ENCODE data around the gene MAPK14.
"Not testable (repeated sequence)": the region's sequence is repeated elsewhere in the genome, so short reads cannot be mapped to it uniquely, and the experiment has no call there.

Gene MAPK14

DNA sequence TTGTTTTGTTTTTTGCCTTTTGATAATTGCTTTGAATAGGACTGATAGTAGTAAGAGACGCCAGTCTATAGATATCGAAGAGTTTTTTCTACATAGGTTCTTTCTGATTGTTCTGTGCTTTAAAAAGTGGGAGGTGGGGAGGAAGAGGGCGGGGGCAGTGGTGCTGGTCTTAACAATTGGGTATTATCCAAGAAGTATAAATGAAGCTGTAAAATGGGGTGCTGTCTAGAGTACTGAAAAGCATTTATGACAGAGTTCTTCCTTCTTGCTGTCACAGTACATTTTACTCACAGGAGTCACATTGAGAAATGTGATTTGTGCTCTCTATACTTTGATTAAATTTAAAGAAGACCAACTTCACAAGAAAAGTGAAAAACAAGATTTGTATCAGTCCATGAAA, 41.0 kb downstream of the MAPK14 start:
- no peak for DNase-seq (ENCODE audit: low spot score)
- FAIRE-seq, result no peak

DNA sequence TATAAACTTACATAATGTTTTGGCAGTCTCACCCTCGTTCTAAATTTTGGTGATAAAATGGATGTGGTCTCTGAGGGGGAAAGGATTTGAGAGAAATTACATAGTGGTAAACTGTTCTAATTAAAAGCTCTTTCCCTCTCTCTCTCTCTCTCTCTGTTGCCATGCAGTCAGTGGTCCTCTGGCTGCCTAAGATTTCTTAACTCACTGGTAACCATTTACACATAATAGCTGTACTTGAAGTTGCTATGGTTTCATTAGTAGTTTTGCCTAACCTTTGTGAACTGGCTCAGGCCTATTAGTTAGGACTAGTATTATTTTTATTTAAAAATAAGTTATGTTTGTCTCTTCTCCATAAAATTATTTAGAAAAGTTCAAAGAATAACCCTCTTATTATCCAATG, 42.0 kb downstream of the MAPK14 start:
- FAIRE-seq (no peak), DNase-seq (ENCODE audit: low spot score) (no peak)

DNA sequence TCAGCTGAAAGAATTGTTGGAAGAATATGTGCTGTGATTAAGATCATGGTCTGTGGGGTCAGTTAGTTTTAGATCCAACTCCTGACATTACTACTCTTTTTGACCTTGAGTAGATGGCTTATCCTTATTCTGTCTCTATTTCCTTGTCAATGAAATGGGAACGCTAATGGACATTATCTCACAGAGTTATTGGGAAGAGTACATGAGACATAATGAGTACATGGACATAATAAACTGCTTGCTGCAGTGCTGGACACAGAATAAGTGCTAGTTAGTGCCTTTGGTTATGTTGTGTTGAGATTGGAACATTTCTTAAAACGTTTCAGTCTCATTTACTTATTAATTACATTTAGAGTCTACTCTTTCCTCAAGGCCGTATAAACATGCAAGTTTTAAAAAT, 42.6 kb downstream of the MAPK14 start:
- no peak for FAIRE-seq

DNA sequence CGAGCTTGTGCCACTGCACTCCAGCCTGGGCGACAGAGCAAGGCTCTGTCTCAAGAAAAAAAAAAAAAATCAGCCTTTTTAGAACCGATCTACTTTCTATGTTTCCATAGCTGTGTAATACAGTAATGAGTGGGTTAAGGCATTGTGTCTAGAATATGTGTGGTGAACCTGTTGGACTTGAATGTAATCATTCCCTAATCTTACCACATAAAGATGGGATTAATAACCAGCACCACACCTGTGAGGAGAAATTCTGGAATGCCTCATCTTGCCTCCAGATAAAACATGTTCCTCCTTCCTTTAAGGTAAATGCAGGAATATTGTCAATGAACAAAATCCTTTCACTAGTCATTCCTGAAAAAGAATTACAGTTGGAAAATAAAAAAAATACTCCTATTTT, 43.7 kb downstream of the MAPK14 start:
- no peak for DNase-seq (ENCODE audit: low spot score)
- no peak for FAIRE-seq

More for the DNA sequence above, 42.6 kb downstream of the MAPK14 start:
- no peak for DNase-seq (ENCODE audit: low spot score)

DNA sequence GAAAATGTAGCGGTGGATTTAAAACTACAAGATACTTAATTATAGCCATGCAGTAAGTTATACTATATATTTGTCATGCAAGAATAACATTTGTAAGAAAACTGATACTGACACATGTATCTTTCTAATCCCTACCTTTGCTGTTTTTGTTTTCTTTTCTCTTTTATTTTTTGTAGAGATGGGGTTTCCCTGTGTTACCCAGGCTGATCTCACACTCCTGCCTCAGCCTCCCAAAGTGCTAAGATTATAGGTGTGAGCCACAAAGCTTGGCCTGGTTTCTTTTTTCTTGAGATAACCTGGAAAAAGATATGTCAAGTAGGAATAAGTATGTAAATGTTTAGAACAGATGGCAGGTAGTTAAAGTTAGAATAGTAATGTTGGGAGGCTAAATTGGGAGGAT, 44.1 kb downstream of the MAPK14 start:
- FAIRE-seq, result no peak
- no peak for DNase-seq (ENCODE audit: low spot score)

DNA sequence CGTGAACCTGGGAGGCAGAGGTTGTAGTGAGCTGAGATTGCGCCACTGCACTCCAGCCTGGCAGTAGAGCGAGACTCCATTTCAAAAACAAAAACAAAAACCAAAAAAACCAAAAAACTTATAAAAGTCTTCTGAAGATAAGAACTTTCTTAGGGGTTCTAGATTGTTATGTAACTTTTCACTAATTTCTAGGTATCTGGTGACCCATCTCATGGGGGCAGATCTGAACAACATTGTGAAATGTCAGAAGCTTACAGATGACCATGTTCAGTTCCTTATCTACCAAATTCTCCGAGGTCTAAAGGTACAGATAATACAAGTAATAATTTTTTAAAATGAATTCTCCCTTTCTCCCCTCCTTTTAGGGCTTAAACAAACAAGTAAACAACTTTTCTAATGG, 45.1 kb downstream of the MAPK14 start:
- no peak for FAIRE-seq

DNA sequence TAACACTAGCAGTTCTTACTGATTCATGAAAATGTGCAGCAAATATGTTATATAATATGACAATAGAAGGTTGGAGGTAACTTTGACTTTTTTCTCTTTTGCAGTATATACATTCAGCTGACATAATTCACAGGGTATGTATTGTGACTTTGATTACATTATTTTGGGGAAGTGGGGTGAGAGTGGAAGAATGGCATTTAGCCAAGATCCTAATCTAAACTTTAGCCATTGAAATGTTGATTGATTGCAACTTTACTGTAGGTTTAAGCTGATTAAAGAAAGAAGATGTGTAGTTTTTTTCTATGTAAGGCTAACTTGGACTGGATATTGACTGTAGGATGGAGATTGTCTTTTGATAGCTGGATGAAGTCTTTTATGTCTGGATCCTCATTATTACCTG, 46.0 kb downstream of the MAPK14 start:
- FAIRE-seq, result no peak
- DNase-seq (ENCODE audit: low spot score), result no peak

More for the DNA sequence above, 45.1 kb downstream of the MAPK14 start:
- no peak for DNase-seq (ENCODE audit: low spot score)

DNA sequence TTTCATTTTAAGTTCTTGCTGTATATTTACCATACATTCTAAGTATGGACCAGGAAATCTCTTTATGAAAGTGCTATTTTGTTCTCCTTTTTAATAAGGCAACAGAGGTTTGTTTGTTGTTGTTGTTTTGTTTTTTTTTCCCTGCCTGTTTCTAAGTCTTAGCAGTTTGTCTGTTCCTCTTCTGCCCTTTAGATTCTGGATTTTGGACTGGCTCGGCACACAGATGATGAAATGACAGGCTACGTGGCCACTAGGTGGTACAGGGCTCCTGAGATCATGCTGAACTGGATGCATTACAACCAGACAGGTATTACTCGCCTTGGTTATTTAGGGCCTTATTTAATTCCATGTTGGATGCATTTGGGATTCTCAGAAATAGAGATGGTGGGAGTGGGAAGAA, 48.0 kb downstream of the MAPK14 start:
- FAIRE-seq (no peak), DNase-seq (ENCODE audit: low spot score) (no peak)

DNA sequence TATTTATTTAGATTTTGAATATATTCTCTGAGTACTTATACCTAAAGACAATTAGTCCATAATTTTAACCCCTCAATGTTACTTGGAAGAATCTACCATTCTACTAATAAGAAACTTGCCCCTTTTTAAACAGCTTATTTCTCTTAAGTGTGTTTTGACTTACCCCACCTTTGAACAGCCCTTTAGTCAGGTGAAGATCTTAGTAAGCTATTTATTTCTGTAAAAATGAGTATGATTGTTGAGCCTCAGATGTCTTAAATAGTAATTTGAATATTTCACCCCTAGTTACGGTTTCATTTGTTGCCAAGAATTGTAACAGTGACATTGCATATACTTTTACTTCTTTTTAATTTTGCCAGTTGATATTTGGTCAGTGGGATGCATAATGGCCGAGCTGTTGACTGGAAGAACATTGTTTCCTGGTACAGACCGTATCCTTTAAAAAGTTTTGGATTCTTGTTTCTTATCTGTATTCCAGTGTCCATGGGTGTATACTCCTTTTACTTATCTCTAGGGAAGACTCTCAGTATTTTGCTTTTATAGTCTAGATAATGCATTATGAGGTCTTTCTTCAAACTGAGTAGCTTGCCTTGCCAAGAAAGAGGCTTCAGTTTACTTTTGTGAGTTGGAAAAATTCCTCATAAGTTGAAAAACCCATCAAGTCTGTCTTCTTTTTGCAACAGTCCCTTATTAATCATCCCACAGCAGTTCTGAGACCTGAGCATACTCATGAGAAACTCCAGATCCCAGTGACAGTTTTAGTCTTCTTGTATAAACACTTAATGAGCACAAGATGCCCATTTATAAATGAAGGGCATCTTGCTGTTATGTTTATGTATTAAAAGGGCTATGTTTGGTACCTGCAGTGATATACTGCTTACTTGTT, 48.8 kb downstream of the MAPK14 start:
- DNase-seq (ENCODE audit: low spot score) (no peak), FAIRE-seq (no peak)

DNA sequence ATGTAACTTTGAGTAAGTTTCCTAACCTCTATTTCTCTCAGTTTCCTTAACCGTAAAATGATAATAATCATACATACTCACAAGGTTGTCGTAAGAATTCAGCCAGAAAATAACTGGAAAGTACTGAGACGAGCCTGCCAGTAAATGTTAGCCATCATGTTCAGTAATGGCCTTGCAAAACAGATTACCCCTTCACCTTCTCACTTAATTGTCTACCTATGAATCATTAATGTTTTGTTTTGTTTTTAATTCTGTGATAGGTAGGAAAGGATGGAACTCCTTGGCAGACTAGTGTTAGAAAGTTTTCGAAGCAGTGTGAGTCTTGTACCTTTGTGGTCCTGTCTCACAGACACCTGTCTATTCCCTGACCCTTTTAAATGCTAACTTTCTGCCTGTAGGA, 50.6 kb downstream of the MAPK14 start:
- FAIRE-seq (no peak), DNase-seq (ENCODE audit: low spot score) (no peak)

DNA sequence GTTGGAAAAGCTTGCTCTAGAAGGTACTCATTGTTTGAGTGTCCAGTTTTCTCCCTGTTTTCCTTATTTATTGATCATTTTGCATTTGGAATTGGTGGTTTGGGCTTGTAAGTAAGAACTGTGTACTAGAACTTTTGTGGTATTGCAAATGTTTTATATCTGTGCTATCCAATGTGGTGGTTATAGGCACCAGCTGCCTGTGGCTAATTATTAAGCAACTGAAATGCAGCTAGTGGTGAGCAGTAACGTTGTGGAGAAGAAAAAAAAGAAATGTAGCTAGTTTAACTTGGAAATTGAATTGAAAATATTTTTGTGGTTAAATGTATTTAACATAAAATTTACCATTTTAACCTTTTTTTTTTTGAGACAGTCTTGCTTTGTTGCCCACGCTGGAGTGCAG, 52.0 kb downstream of the MAPK14 start:
- DNase-seq (ENCODE audit: low spot score), result no peak
- no peak for FAIRE-seq

DNA sequence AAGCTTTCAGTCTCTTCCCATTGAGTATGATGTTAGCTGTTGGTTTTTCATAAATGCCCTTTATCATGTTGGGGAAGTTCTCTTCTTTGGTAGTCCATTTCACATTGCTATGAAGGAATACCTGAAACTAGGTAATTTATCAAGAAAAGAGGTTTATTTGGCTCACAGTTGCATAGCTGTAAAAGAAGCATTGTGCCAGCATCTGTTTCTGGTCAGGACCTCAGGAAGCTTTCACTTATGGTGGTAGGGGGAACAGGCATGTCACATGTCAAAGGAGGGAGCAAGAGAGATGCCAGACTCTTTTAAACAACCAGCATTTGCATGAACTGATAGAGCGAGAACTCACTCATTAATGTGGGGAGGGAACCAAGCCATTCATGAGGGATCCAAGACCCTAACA, 54.7 kb downstream of the MAPK14 start:
- DNase-seq (ENCODE audit: low spot score) (no peak), FAIRE-seq (no peak)

DNA sequence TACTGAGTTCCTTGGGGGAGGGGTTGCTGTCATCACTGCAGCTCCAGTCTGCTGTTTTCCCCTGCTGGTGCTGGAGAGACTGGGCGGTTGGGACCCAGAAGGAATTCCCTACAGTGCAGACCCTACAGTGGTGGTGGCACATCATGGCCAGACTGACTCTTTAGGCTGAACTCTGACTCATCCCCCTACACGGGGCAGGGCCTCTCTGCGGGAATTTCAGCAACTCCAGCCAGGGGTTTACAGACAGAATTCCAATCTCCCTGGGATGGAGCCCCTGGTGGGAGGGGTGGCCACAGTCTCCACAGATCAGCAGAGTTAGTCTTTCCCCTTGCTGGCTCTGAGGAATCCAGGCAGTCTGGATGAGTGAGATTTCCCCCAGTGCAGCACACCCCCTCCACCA, 55.8 kb downstream of the MAPK14 start:
- FAIRE-seq, result no peak
- no peak for DNase-seq (ENCODE audit: low spot score)

DNA sequence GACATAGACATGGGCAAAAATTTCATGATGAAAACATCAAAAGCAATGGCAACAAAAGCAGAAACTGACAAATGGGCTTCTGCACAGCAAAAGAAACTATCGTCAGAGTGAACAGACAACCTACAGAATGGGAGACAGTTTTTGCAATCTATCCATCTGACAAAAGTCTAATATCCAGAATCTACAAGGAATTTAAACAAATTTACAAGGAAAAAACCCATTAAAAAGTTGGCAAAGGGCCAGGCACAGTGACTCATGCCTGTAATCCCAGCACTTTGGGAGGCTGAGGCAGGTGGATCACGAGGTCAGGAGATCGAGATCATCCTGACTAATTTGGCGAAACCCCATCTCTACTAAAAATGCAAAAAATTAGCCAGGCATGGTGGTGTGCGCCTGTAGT, 60.6 kb downstream of the MAPK14 start:
- DNase-seq (ENCODE audit: low spot score), result not testable (repeated sequence)

DNA sequence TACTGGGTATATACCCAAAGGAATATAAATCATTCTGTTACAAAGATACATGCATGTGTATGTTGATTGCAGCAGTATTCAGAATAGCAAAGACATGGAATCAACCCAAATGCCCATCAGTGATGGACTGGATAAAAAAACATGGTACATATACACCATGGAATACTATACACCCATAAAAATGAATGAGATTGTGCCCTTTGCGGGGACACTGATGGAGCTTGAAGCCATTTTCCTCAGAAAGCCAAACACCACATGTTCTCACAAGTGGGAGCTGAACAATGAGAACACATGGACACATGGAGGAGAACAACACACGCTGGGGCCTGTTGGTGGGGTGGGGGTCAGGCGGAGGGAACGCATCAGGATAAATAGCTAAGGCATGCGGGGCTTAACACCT, 61.4 kb downstream of the MAPK14 start:
- DNase-seq (ENCODE audit: low spot score) (no peak), FAIRE-seq (no peak)

More for the DNA sequence above, 60.6 kb downstream of the MAPK14 start:
- not testable (repeated sequence) for FAIRE-seq

DNA sequence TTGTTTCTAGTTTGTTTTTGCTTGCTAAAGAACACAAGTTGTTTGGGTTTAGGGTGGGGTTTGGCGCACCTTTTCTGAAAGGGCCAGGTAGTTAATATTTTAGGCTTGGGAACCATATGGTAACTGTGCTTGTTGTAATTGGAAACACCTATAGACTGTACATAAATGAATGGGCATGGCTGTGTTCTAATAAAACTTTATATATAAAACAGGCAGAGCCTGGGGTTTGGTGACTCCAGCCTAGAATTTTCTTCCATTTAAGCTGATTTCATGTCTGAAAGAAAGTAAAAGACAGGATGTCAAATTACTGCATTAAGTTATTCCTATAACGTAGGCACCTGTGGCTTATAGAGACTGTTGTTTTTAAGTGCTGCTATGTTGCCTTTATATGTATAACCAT, 66.6 kb downstream of the MAPK14 start:
- FAIRE-seq, result no peak

DNA sequence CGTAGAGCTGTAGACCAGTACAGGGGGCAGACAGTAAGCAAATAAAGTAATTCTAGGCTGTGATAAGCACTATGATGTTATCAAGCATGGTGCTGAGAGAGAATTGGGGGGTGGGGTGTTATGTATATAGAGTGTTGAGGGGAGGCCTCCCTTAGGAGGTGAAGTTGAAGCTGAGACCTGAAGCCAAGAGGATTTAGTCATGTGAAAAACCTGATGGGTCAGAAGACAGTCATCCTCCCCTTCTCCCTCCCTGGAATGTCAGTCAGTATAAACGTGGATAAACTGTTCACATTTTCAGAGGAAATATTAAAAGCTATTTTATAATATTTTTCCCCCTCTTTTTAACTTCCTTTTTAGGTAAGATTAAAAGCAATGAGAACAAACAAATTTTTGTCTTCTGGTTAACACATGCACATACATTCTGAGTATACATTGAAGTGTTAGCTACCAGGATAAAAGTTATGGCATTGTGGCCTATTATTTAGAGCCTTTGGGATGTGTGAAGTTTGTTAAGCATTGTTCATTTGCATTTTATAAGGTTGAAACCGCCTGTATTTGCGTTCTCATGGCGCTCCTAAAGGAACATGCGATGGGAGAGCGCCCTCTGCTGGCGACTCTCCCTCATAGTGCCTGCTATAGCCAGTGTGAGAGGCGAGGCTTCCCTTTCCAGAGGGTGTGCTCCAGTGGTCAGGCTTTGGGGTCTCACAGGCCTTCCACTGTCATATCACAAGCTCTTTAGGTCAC, 67.3 kb downstream of the MAPK14 start:
- FAIRE-seq, result no peak
- DNase-seq (ENCODE audit: low spot score), result peak; percentile 79

More for the DNA sequence above, 66.6 kb downstream of the MAPK14 start:
- no peak for DNase-seq (ENCODE audit: low spot score)

DNA sequence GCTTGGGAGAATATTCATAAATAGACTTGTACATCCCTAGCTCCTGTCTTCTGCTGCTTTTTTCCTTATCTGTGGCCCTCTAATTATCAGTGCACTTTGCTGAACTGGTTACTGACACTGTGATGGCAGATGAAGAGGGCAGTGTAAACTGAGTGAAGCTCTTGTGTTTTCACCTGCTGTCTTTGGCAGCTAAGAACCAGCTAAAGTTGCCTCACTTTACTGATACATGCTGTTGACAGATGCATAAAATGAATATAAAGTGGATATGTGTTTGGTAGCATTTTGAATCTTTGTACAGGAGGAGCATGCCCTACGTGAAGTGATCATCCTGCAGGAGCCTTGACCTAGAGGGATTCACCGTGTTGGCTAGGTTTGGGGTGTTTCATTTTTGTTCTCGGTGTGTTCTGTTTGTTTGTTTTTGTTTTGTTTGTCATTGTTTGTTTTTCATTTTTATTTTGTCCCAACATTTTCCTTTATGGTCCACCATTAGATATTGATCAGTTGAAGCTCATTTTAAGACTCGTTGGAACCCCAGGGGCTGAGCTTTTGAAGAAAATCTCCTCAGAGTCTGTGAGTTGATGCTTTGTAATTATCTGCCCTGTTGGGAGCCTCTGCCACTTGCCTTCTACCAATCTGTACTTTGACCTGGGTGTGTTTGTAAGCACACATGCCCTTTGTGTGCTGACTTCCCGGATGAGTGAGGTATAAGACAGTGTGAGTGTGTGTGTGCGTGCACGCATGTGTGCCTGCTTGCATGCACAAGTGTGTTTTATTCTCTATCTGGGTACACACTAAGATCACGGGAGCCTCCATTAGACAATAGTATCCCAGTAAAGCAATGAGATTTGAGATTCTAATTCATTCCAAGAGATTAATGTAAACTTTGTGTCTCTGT, 68.1 kb downstream of the MAPK14 start:
- DNase-seq (ENCODE audit: low spot score) (no peak), FAIRE-seq (no peak)

DNA sequence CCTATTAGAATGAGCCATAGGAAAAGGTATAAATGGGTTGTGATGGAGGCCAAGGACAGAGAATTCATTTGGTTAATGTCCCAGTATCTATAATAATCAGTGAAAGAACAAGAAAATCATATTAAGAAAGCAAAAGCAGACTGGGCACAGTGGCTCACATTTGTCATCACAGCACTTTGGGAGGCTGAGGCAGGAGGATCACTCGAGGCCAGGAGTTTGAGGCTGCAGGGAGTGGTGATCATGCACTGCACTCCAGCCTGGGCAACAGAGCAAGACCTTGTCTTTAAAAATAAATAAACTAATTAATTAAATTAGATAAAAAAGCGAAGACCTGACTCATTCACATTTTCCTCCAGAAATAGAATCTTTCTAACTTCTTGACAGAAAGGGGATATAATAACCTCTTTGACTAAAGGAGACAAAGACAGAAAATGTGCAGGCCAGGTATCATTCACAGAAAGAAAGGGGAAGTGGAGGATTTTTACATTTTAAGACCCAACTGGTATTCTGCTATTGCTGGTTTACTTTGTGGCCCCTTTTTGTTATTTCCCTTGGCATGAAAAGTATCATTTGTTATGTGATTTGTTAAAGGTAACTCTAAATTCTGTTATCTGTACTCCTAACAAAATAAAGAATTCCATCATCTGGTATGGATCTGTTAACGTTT, 70.8 kb downstream of the MAPK14 start:
- DNase-seq (ENCODE audit: low spot score) (no peak), FAIRE-seq (no peak)

DNA sequence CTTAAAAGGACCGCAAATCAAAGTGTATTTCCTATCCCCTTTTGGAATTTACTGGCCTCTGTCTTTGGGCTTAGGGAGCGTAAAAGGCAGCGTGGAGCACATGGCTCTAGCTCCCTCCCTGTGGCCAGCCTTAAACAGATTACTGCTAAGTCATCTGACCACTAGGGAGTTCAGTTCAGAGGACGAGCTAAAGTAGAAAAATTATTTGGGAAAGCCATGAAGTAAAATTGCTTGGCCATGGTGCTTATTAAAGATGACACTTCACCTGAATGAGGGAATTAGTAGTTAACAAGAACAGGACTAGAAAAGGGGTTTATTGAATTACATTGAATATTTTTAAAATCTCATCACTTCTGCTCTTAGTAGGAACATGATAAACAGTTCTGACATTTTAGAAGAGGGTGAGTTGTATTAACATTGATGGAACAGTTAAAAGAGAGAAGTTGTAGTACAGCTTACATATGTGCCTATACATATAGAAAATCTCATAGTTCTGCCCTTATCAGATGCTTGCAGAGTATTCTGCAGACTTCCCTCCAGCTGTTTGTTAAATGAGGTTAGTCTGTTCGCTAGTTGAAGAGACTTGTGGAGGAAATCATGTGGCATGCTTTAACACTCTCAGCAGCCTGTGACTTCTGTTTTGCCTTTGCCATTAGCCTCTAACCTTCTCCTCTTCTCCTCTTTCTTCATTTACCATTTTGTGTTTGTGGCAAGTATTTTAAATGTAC, 71.5 kb downstream of the MAPK14 start:
- FAIRE-seq (no peak), DNase-seq (ENCODE audit: low spot score) (no peak)

Measured in urothelium cell line (cell line).